Stimulated activated CD8-positive, alpha-beta memory T cell treated with anti-CD3 and anti-CD28 coated beads, Interleukin-4, amount 100 ng/mL, for 48 hours (primary cell): Measurements from ENCODE around the gene DLGAP5.

Experiments used
- DNase-seq: peaks from one replicate; pipeline ENCODE4 v3.0.0-alpha.2; 2020

The DLGAP5 gene

GRCh38 chr14:55107766-55108554 is 83.4 kb downstream of the DLGAP5 start:
- DNase-seq: peak; percentile 52

GRCh38 chr14:55105991-55106390 is 85.4 kb downstream of the DLGAP5 start:
- no peak for DNase-seq

DNA sequence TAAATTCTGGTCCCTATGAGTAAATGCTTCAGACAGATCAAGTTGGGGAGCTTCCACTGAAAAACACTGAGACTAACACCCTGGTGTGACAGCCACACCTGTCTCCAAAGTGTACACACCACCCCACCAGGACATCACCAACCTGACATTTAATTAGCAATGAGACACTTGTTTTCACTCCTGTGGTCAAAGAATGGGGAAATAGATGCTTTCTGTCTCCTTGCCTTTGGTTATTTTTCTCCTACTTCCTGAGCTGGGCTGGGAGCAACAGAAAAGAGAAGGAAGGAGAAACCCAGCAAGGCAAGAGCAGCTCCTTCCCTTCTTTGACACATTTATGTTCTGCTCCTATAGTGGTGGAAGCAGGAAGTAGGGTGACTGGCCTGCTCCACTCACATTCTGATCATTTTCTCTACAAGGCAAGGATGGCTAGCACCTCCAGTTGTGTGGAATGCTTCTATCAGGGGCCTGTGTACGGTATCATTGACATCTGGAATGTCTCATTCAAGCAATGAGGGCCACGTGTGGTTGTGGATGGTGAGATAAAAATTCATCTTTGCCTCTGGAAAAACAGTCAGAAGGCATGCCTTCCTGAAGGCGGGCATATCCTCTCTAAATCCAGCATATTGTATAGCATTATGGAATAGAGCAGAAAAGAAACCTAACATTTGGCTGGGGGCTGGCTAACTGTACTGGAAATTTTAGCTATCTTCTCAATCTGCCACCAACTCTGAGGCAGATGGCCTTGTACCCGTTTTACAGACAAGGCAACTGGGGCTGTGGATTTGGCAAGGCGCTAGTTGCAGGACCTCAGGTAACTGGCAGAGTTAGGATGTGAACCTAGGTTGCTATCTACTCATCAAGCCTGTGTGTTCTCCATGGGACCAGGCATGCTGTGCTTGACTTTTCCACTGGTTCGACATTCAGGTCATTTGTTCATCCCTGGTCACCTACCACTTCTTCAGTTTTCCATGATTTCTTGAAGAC is 87.1 kb downstream of the DLGAP5 start:
- DNase-seq: no peak

DNA sequence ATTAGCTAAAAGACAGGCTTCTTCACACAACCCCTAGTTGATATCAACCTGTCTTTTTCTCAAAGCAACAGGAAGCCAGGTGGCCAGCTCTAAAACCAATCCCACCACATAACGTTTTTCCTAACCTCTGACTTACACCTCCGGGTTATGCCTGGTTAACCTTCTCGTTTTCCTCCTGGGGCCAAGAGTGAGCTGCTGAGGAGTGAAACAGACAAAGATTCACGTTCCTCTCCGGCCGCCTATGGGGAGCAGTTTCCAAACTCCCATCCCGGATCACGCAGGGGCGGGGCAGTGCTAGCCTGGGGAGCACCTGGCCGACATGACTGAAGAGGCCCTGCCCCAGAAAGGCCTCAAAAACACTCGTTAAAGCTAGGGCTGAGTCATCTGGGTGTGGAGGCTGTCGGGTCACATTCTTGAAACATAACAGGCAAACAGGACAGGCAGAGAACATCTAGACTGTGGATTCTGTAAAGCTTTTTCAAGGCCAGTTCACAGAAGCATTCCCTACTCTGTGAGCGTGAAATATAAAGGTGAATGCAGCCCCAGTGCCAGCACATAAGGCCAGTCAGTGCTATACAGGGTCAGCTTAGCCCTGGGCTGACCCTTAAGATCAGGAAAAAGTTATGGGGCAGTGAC is 88.3 kb downstream of the DLGAP5 start:
- peak; percentile 71 for DNase-seq

- DNase-seq: peak; percentile 58
These were observed 89.2 kb downstream of the DLGAP5 start for GRCh38 chr14:55102141-55102621.

- DNase-seq: no peak
These were observed 89.7 kb downstream of the DLGAP5 start for GRCh38 chr14:55101698-55102097.

DNA sequence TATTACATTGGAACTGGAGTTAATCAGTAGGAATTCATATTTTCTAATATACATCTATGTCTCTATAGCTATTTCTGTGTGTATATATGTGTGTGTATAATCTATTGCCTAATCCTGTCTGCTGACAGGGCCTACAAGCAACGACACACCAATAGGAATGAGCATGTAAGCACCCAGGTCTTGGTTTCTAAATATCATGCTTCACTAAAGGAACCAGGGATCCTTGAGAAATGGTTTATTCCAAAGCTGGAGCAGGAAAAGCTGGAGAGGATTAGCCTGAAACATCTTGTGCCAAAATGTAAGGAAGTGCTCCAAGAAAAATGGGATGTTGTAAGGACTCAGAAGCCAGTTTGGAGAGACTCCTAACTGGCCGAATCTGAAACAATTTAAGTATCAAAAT is 91.6 kb downstream of the DLGAP5 start:
- DNase-seq: no peak

- DNase-seq: no peak
These were observed 92.9 kb downstream of the DLGAP5 start for GRCh38 chr14:55098561-55098898.
